ENCODE results near the gene CCDC188.

CCDC188 gene

GRCh38 chr22:20184501-20185165, 33.8 kb upstream of the CCDC188 start:
- no peak for DNase-seq

DNA sequence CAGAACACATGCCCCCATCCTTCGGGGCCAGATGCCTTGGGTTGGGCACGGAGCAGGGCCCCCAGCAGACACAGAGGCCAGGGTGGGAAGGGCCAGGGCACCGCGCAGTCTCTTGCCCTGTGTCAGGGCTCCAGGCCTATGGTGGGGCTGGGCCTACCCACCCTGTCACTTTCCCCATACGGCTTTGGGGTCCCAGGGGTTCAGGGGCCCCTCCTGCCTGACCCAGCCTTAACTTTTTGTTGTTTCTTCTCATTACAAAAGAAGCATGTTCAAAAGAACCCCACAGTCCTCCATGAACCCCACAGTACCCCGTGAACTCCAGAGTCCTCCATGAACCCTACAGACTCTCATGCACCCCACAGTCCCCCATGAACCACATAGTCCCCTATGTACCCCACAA, 33.0 kb upstream of the CCDC188 start:
- DNase-seq = no peak

GRCh38 chr22:20183101-20183500, 32.2 kb upstream of the CCDC188 start:
- no peak for DNase-seq

DNA sequence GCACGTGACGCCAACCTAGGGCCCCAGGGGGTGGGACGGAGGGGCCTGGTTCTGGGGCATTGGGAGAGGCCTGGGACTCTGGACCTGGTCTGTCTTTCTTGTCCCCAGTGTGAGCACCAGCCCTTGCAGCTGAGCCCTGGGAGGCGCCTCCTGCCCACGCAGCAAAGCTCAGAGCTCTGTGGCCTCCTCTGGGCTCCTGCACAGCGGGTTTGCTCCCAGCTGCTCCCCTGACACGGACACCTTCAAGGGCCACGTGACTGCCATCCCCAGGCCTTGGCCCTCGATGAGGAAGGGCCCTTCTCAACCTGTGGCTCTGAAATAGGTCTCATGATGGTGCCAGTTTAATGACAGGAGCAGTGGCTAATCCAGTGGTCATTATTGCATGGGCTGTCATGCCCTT, 31.5 kb upstream of the CCDC188 start:
- no peak for DNase-seq

- DNase-seq = no peak
Measured at GRCh38 chr22:20181884-20182236, 31.0 kb upstream of the CCDC188 start.

DNA sequence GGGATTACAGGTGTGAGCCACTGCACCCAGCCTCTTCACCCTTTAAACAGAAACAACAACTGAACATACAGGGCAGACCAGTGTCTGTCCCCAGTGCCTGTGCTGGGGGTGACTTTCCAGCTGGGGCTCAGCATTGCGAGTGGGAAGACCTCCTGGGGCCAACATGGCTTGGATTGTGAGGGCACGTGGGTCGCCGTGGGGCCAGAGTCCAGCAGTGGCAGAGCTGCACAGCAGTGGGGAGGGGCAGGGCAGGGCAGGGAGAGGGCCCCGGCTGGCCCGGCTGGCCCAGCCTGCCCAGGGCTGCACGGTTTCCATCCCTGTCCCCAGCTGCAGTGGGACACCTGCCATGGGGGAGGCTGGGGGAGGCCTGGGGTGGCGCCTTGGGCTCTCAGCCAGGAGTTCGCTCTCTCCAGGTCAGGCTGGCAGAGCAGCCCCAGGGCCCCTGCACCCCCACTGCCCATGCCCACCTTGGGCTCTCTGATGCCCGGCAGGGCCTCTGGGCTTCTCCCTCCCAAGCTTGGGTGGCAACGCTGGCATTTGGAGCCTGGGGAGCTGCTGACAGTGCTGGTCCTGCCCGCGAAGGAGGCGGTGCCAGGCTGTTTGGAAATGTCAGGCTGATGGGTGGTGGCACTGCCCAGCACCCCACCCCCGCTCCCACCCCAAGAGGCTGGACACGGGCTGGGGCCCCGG, 30.5 kb upstream of the CCDC188 start:
- DNase-seq = no peak

DNA sequence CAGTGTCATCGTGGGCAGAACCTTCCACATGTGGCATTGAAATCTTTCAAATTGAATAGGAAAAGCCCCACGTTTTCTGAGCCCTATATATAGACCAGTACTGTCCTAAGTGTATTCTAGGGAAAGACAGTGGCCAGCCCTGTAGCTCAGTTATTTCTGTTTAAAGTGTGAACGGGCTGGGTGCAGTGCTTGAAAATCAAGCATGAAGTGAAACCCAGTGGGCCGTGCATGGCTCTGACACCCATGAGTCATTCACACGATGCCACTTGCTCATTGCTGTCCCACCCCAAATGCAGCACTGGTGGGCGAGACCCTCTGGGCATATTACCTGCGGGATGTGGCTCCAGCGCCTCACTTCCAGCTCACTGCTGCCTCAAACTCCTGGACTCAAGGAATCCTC, 29.8 kb upstream of the CCDC188 start:
- DNase-seq = no peak

DNA sequence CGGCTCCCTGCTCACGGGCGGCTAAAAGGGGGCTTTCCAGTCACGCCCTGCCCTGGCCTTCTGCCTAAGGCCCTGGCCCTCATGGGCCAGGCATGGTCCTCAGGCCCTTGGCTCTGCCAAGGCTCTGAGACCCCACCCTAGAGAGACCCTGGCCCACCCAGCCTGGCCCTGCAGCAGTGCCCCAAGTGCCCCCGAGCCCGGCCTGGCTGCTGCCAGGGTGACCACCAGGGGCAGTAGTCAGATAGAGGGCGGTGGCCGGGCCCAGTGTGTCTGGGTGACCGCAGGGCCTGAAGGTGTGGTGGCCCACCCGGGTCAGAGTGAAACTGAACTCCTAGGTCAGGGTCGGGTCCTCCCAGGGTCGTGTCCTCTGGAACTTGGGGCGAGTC, 29.4 kb upstream of the CCDC188 start:
- DNase-seq = no peak

- no peak for DNase-seq
Measured at GRCh38 chr22:20179455-20180244, 28.8 kb upstream of the CCDC188 start.

DNA sequence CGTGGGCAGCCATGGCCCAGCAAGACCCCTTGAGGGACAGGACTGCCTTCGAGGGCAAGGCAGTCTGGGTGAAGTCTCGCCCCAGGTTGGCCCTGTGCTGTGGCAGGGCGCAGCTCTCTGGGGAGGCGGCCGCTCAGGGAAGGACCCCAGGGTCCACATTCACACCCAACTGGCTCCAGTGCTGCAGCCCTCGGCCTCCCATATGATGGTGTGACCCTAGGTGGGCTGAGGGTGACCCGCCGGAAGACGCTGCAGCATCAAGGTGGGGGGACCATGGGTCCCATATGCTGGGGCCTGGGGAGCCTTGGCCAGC, 28.0 kb upstream of the CCDC188 start:
- no peak for DNase-seq

DNA sequence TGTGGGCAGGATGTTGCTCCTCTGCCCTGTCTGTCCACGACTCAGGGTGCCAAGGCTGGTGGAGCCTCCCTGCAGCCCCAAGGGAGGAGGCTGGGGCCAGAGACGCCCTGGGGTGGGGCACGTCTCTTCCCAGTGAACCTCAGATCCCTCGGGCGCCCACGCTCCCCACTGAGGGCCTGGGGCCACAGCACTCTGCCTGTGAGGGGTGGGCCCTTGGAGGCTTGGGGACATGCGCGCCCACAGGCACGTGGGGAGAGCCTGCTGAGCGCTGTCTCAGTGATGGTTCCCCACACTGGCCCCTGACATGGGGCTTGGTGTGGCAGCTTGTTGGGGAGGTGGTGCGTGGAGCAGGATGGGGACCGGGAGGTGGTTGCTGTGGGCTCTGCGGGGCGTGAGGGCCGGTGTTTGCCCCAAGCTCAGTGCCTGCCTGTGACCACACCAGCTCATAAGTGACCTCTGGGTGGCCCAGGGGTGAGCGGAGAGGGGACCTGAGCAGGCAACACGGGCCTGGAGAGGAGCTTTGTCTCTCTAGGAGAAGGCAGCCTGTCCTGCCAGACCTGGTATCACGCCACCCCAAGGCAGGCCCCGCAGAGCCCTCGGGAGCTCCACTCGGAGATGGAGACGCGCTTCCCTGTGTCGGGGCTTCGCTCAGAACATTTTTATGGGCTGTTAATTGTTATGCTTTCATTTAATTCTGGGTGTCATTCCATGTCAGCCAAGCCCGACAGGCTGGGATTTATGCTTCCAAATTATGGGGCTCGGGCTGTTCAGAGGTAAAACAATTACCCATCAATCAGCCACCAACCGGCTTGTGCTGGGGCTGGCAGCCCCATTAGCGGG, 27.4 kb upstream of the CCDC188 start:
- DNase-seq = no peak

DNA sequence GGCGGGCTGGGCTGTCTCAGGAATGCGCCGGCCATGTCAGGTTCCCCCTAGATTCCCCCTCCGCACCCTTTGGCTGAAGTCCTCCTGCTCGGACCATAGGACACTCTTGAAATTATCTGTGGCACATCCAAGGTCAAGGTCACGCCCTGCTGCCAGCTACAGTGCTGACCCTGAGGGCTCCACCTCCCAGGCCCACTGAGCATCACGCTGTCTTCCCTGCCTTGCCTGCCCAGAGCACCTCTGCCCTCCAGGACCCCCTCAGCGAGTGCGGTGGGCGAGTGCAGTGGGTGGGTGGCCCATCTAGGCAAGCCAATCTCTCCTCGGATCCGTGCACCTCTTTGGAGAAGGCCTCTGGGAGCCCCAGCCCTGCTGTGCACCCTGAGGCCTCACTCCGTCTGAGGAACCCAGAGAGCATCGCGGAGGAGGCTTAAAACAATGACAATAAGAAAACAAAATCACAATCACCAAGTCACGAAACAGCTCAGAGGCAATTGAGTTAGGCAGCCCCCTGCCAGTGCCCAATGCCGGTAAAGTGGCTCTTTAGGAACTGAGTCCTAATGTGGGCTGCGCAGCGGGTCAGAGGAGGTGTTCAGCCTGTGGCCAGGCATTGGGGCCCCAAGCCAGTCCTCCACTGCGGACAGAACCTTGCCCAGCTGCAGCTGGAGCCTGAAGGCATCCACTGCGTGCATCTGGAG, 26.5 kb upstream of the CCDC188 start:
- no peak for DNase-seq

DNA sequence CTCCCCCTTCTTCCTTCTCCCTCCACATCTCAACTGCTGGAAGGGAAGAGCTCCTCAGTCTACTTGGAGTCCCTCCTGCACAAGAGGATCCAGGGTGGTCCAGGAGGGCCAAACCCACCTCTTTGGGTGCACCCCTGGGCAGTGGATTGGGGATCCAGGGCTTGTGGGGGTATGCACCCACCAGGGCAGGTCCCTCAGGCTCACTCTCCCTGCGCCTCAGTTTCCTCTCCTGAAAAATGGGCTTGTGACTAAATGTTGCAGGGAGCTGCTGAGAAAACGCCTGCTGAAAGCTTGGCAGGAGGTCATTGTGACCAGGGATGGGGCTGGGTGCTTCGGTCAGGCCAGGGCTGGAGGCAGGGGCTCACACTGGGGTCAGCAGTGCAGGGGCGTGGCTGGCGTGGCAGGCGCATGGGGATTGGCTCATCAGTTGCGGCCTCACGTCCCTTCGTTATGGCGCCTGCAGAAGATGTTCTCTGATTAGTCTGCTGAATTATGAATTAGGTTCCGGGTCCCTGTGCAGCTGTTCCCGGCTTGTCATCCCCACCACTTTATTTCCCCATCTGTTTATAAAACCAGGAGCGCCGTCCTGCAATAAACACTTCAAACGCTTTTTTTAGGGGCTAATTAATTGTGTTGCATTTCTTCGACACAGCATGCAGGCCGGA, 25.7 kb upstream of the CCDC188 start:
- DNase-seq = no peak

DNA sequence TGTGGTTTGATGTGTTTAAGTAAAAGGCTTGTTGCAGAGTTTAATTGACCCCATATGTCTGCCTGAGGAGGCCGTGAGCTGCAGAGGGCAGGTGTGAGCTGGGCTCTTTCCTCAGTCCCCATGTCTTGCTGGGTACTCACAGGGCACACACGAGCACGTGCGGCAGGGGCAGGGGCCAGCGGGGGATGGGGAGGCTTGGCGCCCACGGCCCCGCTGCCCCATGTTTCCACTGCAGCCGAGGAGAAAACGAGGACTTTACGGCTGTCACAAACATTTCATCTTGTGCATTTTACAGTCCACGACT, 24.7 kb upstream of the CCDC188 start:
- no peak for DNase-seq

GRCh38 chr22:20174785-20175596, 24.1 kb upstream of the CCDC188 start:
- DNase-seq = no peak

GRCh38 chr22:20173772-20174171, 22.9 kb upstream of the CCDC188 start:
- DNase-seq = no peak

- no peak for DNase-seq
Measured at GRCh38 chr22:20173246-20173645, 22.4 kb upstream of the CCDC188 start.

- DNase-seq = no peak
Measured at GRCh38 chr22:20172141-20172613, 21.3 kb upstream of the CCDC188 start.

DNA sequence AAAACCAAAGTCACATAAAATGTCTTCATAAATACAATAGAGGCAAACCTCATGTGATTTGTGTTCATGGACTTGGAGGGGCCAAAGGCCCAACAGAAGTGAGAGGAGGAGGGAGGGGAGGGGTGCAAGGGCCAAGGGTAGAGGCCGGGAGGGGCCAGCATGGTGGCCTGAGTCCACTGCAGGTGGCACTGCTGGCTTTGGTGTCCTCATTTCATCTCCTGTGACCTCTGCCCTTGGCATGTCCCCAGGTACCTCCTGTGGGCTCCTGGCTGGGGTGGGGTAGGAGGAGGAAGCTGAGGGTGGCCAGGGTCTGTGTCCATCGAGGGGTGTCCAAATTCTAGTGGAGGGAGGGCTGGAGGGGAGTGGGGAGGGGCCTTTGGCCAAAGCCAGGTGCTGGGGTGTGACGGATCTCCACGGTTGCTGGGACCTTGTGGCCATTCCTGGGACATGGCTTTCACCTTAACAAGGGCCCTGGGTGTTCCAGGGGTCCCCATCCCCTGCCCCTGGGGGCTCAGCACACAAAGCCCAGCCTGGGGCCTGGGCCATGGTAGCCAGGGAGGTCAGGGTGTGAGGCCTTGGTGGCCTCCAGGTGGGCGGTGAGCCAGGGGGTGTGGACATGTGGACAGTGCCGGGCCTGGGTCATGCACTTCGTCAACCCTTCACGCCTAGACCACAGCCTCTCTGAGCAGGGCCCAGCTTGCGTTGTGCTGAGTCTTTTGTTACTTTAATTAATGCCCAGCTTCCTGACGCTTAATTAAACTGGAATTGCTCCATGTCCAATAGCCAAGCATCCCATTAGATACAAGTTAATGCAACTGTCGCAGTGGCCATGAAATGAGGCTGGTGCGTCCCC, 20.7 kb upstream of the CCDC188 start:
- DNase-seq = no peak

- DNase-seq = no peak
Measured at GRCh38 chr22:20170170-20170569, 19.3 kb upstream of the CCDC188 start.
